Fibroblast of the aortic adventitia (primary cell): ENCODE data around the gene DNAH17. TPM values are rescaled to one million over a fixed set of nuclear protein-coding genes. Genes with fewer than 3 reads are reported as not detected.
A peak's percentile ranks its signal among the peaks of the same experiment; 100 is the strongest.

Experiments
- DNase-seq: peaks from one replicate; pipeline ENCODE4 v3.0.0-alpha.2; 2010; ENCODE audit warnings: low read depth
- H3K4me3 ChIP-seq: 2 replicates; pipeline ENCODE4 v1.5.1; 2011; ENCODE audit warnings: low read depth, mild to moderate bottlenecking, control low read depth, low read length, moderate library complexity
- total RNA-seq: library from RNA; depleted of rRNA; stranded (reverse); fragments of >200 nt; gene quantifications from 2 replicates; pipeline ENCODE4 v1.2.3, GENCODE V29; 2012; ENCODE audit warnings: low replicate concordance
- TF ChIP-seq, protein P1 (sequence below): IDR thresholded peaks from 2 replicates; pipeline ENCODE4 v1.5.1; 2011; ENCODE audit warnings: mild to moderate bottlenecking, low read length, control low read depth, inconsistent platforms; ENCODE audit not compliant: insufficient read depth

DNAH17 gene
- total RNA-seq, 1 donor: not detected

- TF ChIP-seq, protein P1, sequence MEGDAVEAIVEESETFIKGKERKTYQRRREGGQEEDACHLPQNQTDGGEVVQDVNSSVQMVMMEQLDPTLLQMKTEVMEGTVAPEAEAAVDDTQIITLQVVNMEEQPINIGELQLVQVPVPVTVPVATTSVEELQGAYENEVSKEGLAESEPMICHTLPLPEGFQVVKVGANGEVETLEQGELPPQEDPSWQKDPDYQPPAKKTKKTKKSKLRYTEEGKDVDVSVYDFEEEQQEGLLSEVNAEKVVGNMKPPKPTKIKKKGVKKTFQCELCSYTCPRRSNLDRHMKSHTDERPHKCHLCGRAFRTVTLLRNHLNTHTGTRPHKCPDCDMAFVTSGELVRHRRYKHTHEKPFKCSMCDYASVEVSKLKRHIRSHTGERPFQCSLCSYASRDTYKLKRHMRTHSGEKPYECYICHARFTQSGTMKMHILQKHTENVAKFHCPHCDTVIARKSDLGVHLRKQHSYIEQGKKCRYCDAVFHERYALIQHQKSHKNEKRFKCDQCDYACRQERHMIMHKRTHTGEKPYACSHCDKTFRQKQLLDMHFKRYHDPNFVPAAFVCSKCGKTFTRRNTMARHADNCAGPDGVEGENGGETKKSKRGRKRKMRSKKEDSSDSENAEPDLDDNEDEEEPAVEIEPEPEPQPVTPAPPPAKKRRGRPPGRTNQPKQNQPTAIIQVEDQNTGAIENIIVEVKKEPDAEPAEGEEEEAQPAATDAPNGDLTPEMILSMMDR: no peak
- no peak overlapping the region for H3K4me3 ChIP-seq
- DNase-seq: no peak
Measured at GRCh38 chr17:78560731-78561130, 16.5 kb downstream of the DNAH17 start.

DNA sequence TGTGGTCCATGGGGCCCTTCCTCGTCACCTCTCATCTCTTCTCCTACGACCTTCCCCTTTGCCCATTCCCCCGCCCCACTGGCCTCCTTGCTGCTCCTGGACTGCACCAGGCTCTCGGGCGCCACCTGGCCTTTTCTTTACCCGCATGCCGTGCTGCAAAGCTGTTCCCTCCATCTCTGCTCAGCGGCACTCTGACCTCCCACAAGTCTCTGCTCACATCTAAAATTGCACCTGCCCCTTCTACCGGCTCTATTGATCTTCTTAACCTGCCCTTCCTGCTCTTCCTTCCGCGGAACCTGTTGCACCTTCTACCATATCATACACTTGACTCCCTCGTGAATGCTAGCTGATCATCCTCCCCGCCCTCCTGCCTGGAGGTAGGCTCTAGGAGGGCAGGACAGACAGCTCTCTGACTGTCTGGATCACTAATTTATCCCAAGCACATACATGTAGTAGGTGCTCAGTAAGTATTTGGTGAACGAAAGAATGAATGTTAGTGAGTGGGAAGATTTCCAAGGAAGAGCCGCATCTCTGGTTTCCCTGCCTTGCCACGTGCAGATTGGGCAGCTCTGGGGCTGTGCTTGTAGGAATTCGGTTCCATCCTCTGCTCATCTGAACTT is 17.3 kb downstream of the DNAH17 start:
- TF ChIP-seq, protein P1: no peak
- no peak for DNase-seq
- H3K4me3 ChIP-seq: no peak overlapping the region

DNA sequence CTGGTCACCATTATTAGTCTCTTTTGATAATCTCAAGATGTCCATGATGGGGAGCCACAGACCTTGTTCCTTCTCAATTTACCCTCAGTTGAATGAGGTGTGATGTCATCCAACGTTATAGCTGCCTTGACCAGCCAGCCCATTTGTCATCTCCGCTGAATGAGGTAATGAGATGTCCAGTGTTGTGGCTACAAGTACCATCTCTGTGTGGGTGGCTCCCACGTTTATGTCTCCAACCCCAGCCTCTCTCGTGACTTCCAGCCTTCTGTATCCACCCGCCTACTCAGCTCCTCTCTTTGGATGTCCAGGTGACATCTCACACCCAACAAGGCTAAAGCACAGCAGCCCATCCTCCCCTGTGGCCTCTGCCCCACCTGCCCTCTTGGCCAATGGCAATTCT is 18.2 kb downstream of the DNAH17 start:
- H3K4me3 ChIP-seq: no peak overlapping the region
- TF ChIP-seq, protein P1: no peak
- DNase-seq: no peak

DNA sequence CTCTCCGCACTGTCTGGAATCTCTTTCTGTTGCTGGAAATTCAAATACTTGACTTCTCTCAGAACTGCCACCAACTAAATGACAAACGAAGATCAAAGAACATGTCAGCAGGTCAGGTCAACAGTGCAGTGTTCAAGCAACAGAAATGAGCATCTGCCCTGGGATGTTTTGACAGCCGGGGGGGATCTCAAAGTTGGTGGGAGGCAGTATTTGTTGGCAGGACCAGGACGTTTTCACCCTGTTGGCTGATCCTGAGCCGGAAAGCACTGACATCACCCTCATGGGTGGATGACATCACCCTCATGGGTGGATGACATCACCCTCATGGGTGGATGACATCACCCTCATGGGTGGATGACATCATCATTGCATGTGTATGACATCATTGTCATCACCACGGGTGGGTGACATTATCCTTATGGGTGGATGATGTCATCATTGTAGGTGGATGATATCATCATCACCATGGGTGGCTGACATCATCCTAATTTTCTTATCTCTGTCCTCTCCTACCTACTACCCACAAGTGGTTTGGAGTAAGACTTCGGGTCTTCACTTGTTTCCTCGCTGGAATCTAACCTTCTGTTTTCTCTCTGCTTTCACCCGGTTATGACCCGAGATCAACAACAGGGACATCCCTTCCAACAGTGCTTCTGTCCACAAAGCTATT is 18.9 kb downstream of the DNAH17 start:
- TF ChIP-seq, protein P1: no peak
- H3K4me3 ChIP-seq: no peak overlapping the region
- no peak for DNase-seq

GRCh38 chr17:78557598-78558039 is 19.6 kb downstream of the DNAH17 start:
- DNase-seq: peak; percentile 48
- H3K4me3 ChIP-seq: no peak overlapping the region
- TF ChIP-seq, protein P1: no peak

DNA sequence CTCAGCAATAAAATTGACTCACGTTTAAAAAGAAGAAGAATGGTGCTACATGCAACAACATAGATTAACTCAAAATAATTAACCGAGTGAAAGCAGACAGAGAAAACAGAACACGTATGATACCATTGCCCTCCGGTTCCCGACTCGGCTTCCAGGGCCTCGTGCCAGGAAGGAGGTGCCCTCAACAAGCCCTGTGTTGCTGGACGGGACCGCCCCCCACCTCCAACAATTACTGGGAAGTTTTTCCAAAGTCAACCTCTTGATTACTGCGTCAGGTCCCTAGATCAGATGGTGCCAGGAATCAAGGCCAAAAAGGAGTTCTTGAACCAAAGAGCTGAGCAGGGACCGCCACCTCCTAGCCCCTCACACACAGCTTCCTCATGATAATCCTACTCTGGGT is 20.4 kb downstream of the DNAH17 start:
- DNase-seq: no peak
- H3K4me3 ChIP-seq: no peak overlapping the region
- TF ChIP-seq, protein P1: no peak
